CD8-positive, alpha-beta memory T cell (primary cell): Measurements from ENCODE around the gene CLMN. TPM values are rescaled to one million over a fixed set of nuclear protein-coding genes. Genes with fewer than 3 reads are reported as not detected.

Experiments
- CTCF ChIA-PET: fragments of 350-600 bp; sonication (Branson Sonifier 250); formaldehyde crosslinking; loops from one replicate; lab custom pipeline; 2021; ENCODE audit warnings: antibody characterized with exemption; lab: Charles Lee
- POLR2A ChIA-PET: fragments of 350-600 bp; sonication (Branson Sonifier 250); formaldehyde crosslinking; loops from one replicate; lab custom pipeline; 2021; ENCODE audit warnings: antibody characterized with exemption; lab: Charles Lee
- DNase-seq, 5 donors: peaks; one replicate each; pipeline versions ENCODE4 v3.0.0 to v3.0.0-alpha.2; 2020 to 2022; ENCODE audit warnings: mixed read lengths in 1 of 5
- H3K27ac ChIP-seq: one replicate; pipeline ENCODE4 v1.7.0; 2013; ENCODE audit warnings: low read depth, mild to moderate bottlenecking, low read length, moderate library complexity
- H3K27me3 ChIP-seq: 2 replicates; pipeline ENCODE4 v1.7.0; 2013; ENCODE audit warnings: low read length, mild to moderate bottlenecking; ENCODE audit not compliant: insufficient read depth, poor library complexity, severe bottlenecking
- H3K36me3 ChIP-seq: 2 replicates; pipeline ENCODE4 v1.7.0; 2013; ENCODE audit warnings: mild to moderate bottlenecking, low read length, moderate library complexity; ENCODE audit not compliant: insufficient read depth
- H3K4me1 ChIP-seq: 2 replicates; pipeline ENCODE4 v1.7.0; 2013; ENCODE audit warnings: mild to moderate bottlenecking, low read length, moderate library complexity; ENCODE audit not compliant: insufficient read depth
- H3K4me3 ChIP-seq: 2 replicates; pipeline ENCODE4 v1.7.0; 2013; ENCODE audit warnings: mild to moderate bottlenecking, low read length
- H3K9me3 ChIP-seq: 2 replicates; pipeline ENCODE4 v1.7.0; 2013; ENCODE audit warnings: mild to moderate bottlenecking, low read length
- H3K27ac Mint-ChIP-seq, 8 donors: one replicate each; pipeline ENCODE4 v1.8.0; 2020 to 2021; ENCODE audit warnings: mixed read lengths in 8 of 8, mild to moderate bottlenecking in 6 of 8, inconsistent platforms in 3 of 8, moderate library complexity in 3 of 8
- H3K27me3 Mint-ChIP-seq, 2 donors: one replicate each; pipeline ENCODE4 v1.8.0; 2020 to 2021; ENCODE audit warnings: mixed read lengths in 2 of 2, mild to moderate bottlenecking in 1 of 2, moderate library complexity in 1 of 2
- H3K36me3 Mint-ChIP-seq, 3 donors: one replicate each; pipeline ENCODE4 v1.8.0; 2020 to 2021; ENCODE audit warnings: mixed read lengths in 3 of 3, inconsistent platforms in 1 of 3, mild to moderate bottlenecking in 1 of 3
- H3K4me1 Mint-ChIP-seq, 3 donors: one replicate each; pipeline ENCODE4 v1.8.0; 2020 to 2021; ENCODE audit warnings: mixed read lengths in 3 of 3, inconsistent platforms in 1 of 3, mild to moderate bottlenecking in 1 of 3
- H3K4me3 Mint-ChIP-seq, 7 donors: one replicate each; pipeline ENCODE4 v1.8.0; 2020 to 2021; ENCODE audit warnings: mixed read lengths in 7 of 7, mild to moderate bottlenecking in 6 of 7, moderate library complexity in 4 of 7, inconsistent platforms in 2 of 7
- H3K9me3 Mint-ChIP-seq, 5 donors: one replicate each; pipeline ENCODE4 v1.8.0; 2020 to 2022; ENCODE audit warnings: mixed read lengths in 5 of 5, mild to moderate bottlenecking in 3 of 5, moderate library complexity in 2 of 5, inconsistent platforms in 1 of 5
- polyA plus RNA-seq: library from polyadenylated mRNA; unstranded; fragments of 300-500 nt; fragmentation: Illumina TruSeq; gene quantifications from one replicate; pipeline ENCODE4 v1.2.3, GENCODE V29; 2021
- total RNA-seq, 2 experiments: library from RNA; stranded (reverse); gene quantifications; one replicate each; pipeline ENCODE4 v1.2.3, GENCODE V29; 2021

The CLMN gene
- total and polyA plus RNA-seq, 3 experiments from 2014 or later = 0.15 to 0.72 (median 0.29) TPM

DNA sequence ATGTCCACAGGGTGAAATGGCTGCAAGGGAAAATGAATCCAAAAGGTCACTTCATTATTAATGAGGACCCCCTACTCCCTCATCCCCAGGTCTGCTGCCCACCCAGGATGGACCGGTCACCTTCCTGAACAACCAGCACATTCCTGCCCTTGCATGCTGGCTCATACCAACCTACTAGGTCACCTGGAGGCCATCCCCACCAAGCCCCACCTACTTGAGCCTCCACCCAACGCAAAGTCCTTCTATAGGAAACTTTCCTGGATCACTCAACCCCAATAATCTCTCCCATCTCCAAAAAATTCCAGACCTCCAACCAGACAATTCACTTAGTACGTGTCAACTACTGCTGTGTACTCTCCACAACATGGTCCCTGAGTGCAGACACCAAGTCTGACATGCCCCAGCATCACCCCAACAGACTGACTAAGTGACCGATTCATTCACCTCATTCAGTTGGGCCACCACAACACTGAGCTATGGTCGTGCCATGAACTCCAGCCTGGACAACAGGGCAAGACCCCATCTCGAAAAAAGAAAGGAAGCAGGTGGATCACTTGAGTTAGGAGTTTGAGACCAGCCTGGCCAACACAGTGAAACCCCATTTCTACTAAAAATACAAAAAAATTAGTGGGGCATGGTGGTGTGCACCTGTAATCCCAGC lies 18.1 kb downstream of the CLMN start:
- Mint-ChIP-seq H3K27ac (no peak overlapping the region), H3K4me3 (no peak overlapping the region), H3K36me3 (no peaks in the 10 kb centered on the region), H3K4me1 (no peaks in the 10 kb centered on the region), H3K9me3 (peaks cover 0 to 2% (median 0%) of the 10 kb centered on the region in 5 donors), H3K27me3 (peaks cover 24 to 36% of the 10 kb centered on the region in 2 donors)
- H3K4me1 ChIP-seq = no peaks in the 10 kb centered on the region
- no peaks in the 10 kb centered on the region for H3K36me3 ChIP-seq
- ChIA-PET CTCF (no interaction called here), POLR2A (no interaction called here)
- H3K4me3 ChIP-seq = no peak overlapping the region
- H3K9me3 ChIP-seq = no peaks in the 10 kb centered on the region
- DNase-seq = no peak
- no peak overlapping the region for H3K27ac ChIP-seq
- no peaks in the 10 kb centered on the region for H3K27me3 ChIP-seq

DNA sequence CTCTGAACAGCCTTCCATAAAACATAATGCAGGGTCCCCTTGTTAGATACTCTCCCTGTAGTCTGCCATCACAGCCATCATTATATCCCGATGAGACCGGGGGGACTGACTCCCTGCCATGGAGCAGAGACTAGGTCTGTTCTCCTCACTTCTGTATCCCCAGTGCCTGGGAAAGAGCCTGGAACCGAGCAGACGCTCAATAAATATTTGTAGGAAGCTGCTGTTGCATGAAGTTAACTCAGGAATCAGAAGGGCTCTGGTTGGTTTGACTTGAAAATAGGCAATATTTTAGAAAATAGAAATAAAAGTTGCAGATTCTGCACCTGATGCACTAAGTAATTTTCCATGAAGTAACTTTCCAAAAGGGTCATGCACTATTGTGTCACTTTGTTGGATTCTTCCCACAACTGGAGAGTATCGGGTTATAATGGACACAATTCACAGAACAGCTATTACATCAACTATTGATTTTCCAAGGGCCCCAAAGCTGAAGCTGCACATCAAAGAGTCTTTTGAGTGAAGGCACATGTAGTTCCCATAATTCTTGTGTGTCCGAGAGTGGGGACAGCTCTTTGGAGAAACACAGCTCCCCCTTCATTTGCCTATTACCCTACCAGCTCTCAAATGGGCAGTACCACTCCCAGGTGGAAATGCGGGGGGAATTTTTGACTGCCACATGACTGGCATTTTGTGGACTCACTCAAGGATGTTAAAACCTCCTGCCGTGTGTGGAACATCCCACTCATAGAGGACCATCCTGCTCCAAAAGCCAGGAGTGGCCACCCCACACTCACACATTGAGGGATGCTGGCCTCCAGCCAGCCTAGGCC lies 18.8 kb downstream of the CLMN start:
- Mint-ChIP-seq H3K27ac (no peak overlapping the region), H3K27me3 (peaks cover 25 to 43% of the 10 kb centered on the region in 2 donors), H3K4me3 (no peak overlapping the region), H3K4me1 (no peaks in the 10 kb centered on the region), H3K9me3 (peaks cover 0 to 4% (median 1%) of the 10 kb centered on the region in 5 donors), H3K36me3 (no peaks in the 10 kb centered on the region)
- Histone ChIP-seq H3K4me1 (no peaks in the 10 kb centered on the region), H3K4me3 (no peak overlapping the region), H3K36me3 (no peaks in the 10 kb centered on the region), H3K27me3 (no peaks in the 10 kb centered on the region), H3K9me3 (no peaks in the 10 kb centered on the region), H3K27ac (no peak overlapping the region)
- ChIA-PET CTCF (no interaction called here), POLR2A (no interaction called here)
- no peak for DNase-seq

- Mint-ChIP-seq H3K9me3 (peaks cover 0 to 10% (median 2%) of the 10 kb centered on the region in 5 donors), H3K4me3 (no peak overlapping the region)
- CTCF ChIA-PET = no interaction called here
These were observed 19.6 kb downstream of the CLMN start for GRCh38 chr14:95300002-95300696.

GRCh38 chr14:95299271-95299670 lies 20.4 kb downstream of the CLMN start:
- H3K4me1 ChIP-seq = no peaks in the 10 kb centered on the region

More at GRCh38 chr14:95300002-95300696, 19.6 kb downstream of the CLMN start:
- Histone ChIP-seq H3K27me3 (no peaks in the 10 kb centered on the region), H3K4me3 (no peak overlapping the region), H3K36me3 (no peaks in the 10 kb centered on the region), H3K4me1 (no peaks in the 10 kb centered on the region), H3K27ac (no peak overlapping the region), H3K9me3 (no peaks in the 10 kb centered on the region)
- no peak for DNase-seq
- no peaks in the 10 kb centered on the region for H3K4me1 Mint-ChIP-seq
- H3K27ac Mint-ChIP-seq = no peak overlapping the region
- peaks cover 25 to 43% of the 10 kb centered on the region in 2 donors for H3K27me3 Mint-ChIP-seq
- POLR2A ChIA-PET = no interaction called here
- H3K36me3 Mint-ChIP-seq = no peaks in the 10 kb centered on the region

GRCh38 chr14:95297832-95298231 lies 21.9 kb downstream of the CLMN start:
- Histone ChIP-seq H3K9me3 (no peaks in the 10 kb centered on the region), H3K36me3 (no peaks in the 10 kb centered on the region)
- H3K27me3 Mint-ChIP-seq = peaks cover 25 to 41% of the 10 kb centered on the region in 2 donors

More at GRCh38 chr14:95299271-95299670, 20.4 kb downstream of the CLMN start:
- ChIA-PET POLR2A (no interaction called here), CTCF (no interaction called here)
- Mint-ChIP-seq H3K27ac (no peak overlapping the region), H3K4me1 (no peaks in the 10 kb centered on the region), H3K4me3 (no peak overlapping the region), H3K9me3 (peaks cover 0 to 10% (median 2%) of the 10 kb centered on the region in 5 donors), H3K36me3 (no peaks in the 10 kb centered on the region), H3K27me3 (peaks cover 25 to 45% of the 10 kb centered on the region in 2 donors)
- Histone ChIP-seq H3K27ac (no peak overlapping the region), H3K36me3 (no peaks in the 10 kb centered on the region), H3K27me3 (no peaks in the 10 kb centered on the region), H3K9me3 (no peaks in the 10 kb centered on the region), H3K4me3 (no peak overlapping the region)
- DNase-seq = no peak

DNA sequence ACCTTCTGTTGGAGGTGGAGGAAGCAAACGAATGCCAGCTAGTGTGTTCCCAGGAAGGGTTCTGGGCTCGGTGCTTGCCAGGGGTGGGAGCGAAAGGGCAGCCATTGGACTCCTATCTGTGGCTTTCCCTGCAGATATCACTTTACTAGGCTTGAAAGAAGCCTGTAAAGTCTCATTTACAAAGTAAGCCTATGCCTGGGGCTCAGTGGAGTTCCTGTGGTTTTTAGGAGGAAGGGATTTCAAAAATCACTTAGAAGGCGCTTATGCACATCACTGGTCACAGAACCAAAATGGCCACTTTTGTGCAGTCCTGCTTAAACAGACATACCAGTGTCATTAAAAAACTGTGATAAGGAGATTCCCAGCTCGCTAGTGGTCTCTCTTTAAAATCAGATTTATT lies 22.7 kb downstream of the CLMN start:
- CTCF ChIA-PET = no interaction called here
- Histone ChIP-seq H3K4me3 (no peak overlapping the region), H3K36me3 (no peaks in the 10 kb centered on the region), H3K4me1 (no peaks in the 10 kb centered on the region), H3K27me3 (no peaks in the 10 kb centered on the region), H3K9me3 (no peaks in the 10 kb centered on the region), H3K27ac (no peak overlapping the region)
- peaks cover 0 to 10% (median 0%) of the 10 kb centered on the region in 5 donors for H3K9me3 Mint-ChIP-seq
- no peaks in the 10 kb centered on the region for H3K36me3 Mint-ChIP-seq
- POLR2A ChIA-PET = no interaction called here
- peaks cover 22 to 39% of the 10 kb centered on the region in 2 donors for H3K27me3 Mint-ChIP-seq
- no peak for DNase-seq
- H3K4me1 Mint-ChIP-seq = no peaks in the 10 kb centered on the region
- H3K27ac Mint-ChIP-seq = no peak overlapping the region
- H3K4me3 Mint-ChIP-seq = no peak overlapping the region

More at GRCh38 chr14:95297832-95298231, 21.9 kb downstream of the CLMN start:
- Histone ChIP-seq H3K27me3 (no peaks in the 10 kb centered on the region), H3K4me1 (no peaks in the 10 kb centered on the region), H3K4me3 (no peak overlapping the region), H3K27ac (no peak overlapping the region)
- Mint-ChIP-seq H3K36me3 (no peaks in the 10 kb centered on the region), H3K27ac (no peak overlapping the region), H3K4me3 (no peak overlapping the region), H3K4me1 (no peaks in the 10 kb centered on the region), H3K9me3 (peaks cover 0 to 10% (median 0%) of the 10 kb centered on the region in 5 donors)
- POLR2A ChIA-PET = no interaction called here
- DNase-seq = no peak
- CTCF ChIA-PET = no interaction called here

DNA sequence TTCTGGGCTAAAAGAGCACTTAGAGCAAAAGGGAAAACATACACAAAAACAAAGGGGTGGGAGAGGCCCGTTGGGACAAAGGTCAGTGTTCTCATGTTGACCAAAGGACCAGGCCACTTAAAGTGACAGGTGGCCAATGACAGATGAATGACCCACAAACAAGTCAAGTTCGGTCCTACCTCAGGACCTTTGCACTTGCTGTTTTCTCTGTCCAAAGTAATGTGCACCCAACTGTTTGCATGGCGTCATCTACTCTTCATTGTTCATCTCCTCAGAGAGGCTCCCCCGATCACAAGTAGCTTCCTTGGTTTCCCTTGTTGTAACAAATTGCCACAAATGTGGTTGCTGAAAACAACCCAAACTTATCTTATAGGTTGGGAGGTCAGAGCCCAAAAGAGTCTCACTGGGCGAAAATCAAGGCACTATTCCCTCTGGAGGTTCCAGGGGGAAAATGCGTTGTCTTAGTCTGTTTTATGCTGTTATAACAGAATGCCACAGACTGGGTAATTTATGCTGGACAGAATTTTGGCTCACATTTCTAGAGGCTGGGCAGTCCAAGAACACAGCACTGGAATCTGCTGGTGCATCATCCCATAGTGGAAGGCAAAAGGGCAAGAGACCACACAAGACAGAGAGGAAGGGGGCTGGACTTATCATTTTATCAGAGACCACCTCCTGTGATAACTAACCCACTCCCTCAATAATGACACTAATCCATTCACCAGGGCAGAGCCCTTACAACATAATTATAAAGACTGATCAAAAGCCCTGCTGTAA lies 23.9 kb downstream of the CLMN start:
- no peaks in the 10 kb centered on the region for H3K27me3 ChIP-seq
- Mint-ChIP-seq H3K9me3 (peaks cover 0 to 10% (median 0%) of the 10 kb centered on the region in 5 donors), H3K4me1 (no peaks in the 10 kb centered on the region), H3K27ac (no peak overlapping the region), H3K27me3 (peaks cover 18 to 41% of the 10 kb centered on the region in 2 donors), H3K4me3 (no peak overlapping the region), H3K36me3 (no peaks in the 10 kb centered on the region)
- no peaks in the 10 kb centered on the region for H3K4me1 ChIP-seq
- DNase-seq = no peak
- no peak overlapping the region for H3K27ac ChIP-seq
- no peaks in the 10 kb centered on the region for H3K9me3 ChIP-seq
- ChIA-PET CTCF (no interaction called here), POLR2A (no interaction called here)
- no peak overlapping the region for H3K4me3 ChIP-seq
- no peaks in the 10 kb centered on the region for H3K36me3 ChIP-seq
